GM10266 (cell line): Measurements from ENCODE around the gene PCCA.

Experiments used
- DNase-seq: peaks from one replicate; pipeline ENCODE4 v3.0.0; 2012; ENCODE audit errors: extremely low spot score
- CTCF ChIP-seq: IDR thresholded peaks from 2 replicates; pipeline ENCODE4 v1.5.1; 2012; ENCODE audit warnings: mild to moderate bottlenecking, low read depth; ENCODE audit not compliant: control insufficient read depth, insufficient read depth; ENCODE audit errors: missing control alignments

The PCCA gene

GRCh38 chr13:100502446-100502845, 413.6 kb downstream of the PCCA start:
- no peak for DNase-seq
- TF ChIP-seq CTCF: no peak

- DNase-seq: no peak
- no peak for TF ChIP-seq CTCF
Observed at GRCh38 chr13:100503622-100504021, 414.7 kb downstream of the PCCA start.

GRCh38 chr13:100506154-100506553, 417.3 kb downstream of the PCCA start:
- DNase-seq: peak; percentile 66
- TF ChIP-seq CTCF: no peak

GRCh38 chr13:100506600-100507422, 417.9 kb downstream of the PCCA start:
- no peak for DNase-seq
- TF ChIP-seq CTCF: no peak

- DNase-seq: no peak
- no peak for TF ChIP-seq CTCF
Observed at GRCh38 chr13:100508455-100508854, 419.6 kb downstream of the PCCA start.

- DNase-seq: no peak
- TF ChIP-seq CTCF: no peak
Observed at GRCh38 chr13:100508996-100509395, 420.1 kb downstream of the PCCA start.

GRCh38 chr13:100510208-100510957, 421.5 kb downstream of the PCCA start:
- TF ChIP-seq CTCF: no peak
- DNase-seq: no peak
